ENCODE data around the gene PEMT.

Gene PEMT

GRCh38 chr17:17497845-17498520, 93.5 kb downstream of the PEMT start:
- Mint-ChIP-seq H3K27ac (no peak overlapping the region), H3K4me1 (peaks cover 19% of the 10 kb centered on the region), H3K9me3 (no peaks in the 10 kb centered on the region), H3K27me3 (ENCODE audit: low read depth) (peaks cover 40% of the 10 kb centered on the region), H3K4me3 (peak overlapping the region; percentile 19 to 70 (median 67)), H3K36me3 (ENCODE audit: low read depth) (peaks cover 4% of the 10 kb centered on the region)
- TF ChIP-seq, protein P1, sequence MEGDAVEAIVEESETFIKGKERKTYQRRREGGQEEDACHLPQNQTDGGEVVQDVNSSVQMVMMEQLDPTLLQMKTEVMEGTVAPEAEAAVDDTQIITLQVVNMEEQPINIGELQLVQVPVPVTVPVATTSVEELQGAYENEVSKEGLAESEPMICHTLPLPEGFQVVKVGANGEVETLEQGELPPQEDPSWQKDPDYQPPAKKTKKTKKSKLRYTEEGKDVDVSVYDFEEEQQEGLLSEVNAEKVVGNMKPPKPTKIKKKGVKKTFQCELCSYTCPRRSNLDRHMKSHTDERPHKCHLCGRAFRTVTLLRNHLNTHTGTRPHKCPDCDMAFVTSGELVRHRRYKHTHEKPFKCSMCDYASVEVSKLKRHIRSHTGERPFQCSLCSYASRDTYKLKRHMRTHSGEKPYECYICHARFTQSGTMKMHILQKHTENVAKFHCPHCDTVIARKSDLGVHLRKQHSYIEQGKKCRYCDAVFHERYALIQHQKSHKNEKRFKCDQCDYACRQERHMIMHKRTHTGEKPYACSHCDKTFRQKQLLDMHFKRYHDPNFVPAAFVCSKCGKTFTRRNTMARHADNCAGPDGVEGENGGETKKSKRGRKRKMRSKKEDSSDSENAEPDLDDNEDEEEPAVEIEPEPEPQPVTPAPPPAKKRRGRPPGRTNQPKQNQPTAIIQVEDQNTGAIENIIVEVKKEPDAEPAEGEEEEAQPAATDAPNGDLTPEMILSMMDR (IDR thresholded peaks at IDR 0.05; ENCODE audit: unreplicated experiment in 3 of 3) = no peak

DNA sequence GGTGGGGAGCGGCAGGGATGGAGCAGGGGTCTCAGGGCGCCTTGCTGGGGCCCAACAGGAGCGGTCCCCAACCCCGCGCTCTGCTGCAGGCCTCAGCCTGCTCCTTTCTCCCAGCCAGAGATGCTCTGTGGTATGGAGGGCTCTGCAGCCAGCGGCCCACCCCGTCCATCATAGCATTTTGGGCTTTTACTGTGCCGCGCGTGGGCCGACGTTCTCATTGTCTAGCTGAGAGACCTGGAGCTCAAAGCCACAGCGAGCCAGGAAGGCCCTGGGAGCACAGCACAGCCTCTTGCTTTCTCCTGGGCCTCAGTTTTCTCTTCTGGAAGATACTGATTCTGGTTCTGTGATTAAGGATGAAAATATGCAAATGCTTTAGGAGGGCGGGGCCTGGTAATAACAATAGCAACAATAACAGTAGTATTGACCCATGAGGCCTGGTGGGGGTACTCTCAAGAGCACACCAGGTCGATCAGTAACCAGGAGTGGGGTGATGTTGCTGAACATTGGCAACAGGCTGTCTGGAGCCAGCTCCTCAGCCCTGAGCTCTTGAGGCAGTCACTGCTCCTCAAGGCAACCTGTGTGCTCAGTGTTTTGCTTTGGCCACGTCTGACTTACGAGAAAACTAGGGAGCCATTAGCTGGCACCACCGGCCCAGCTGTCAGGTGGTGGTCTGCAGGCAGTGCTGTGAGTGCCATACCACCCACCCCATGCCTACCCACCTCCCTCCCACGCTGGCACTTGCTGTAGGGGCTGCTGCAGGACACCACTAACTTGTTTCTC, 94.3 kb downstream of the PEMT start:
- peak overlapping the region; percentile 41 to 70 (median 67) for H3K4me3 Mint-ChIP-seq
- peaks cover 40% of the 10 kb centered on the region for H3K27me3 Mint-ChIP-seq (ENCODE audit: low read depth)
- H3K9me3 Mint-ChIP-seq = no peaks in the 10 kb centered on the region

GRCh38 chr17:17496189-17497064, 95.1 kb downstream of the PEMT start, which contains the start of gene RASD1:
RASD1 (minus strand) TSS chr17:17496395; CDS start chr17:17496181, 214 bp downstream.
- Mint-ChIP-seq H3K9me3 (no peaks in the 10 kb centered on the region), H3K36me3 (ENCODE audit: low read depth) (peaks cover 17% of the 10 kb centered on the region), H3K4me1 (peaks cover 19% of the 10 kb centered on the region), H3K4me3 (peak within 1 kb of the TSS; percentile 85 to 88 (median 86)), H3K27me3 (ENCODE audit: low read depth) (peaks cover 39% of the 10 kb centered on the region), H3K27ac (peak within 1 kb of the TSS in 1 of 3 experiments; percentile 1)
- TF ChIP-seq, protein P1 (IDR thresholded peaks at IDR 0.05; ENCODE audit: unreplicated experiment in 3 of 3) = peak; percentile 97 to 98 (median 98)

More for the DNA sequence above, 94.3 kb downstream of the PEMT start:
- Mint-ChIP-seq H3K27ac (no peak overlapping the region), H3K4me1 (peaks cover 19% of the 10 kb centered on the region), H3K36me3 (ENCODE audit: low read depth) (peaks cover 9% of the 10 kb centered on the region)
- TF ChIP-seq, protein P1 (IDR thresholded peaks at IDR 0.05; ENCODE audit: unreplicated experiment in 3 of 3) = no peak

GRCh38 chr17:17495536-17496188, 95.8 kb downstream of the PEMT start:
- H3K4me3 Mint-ChIP-seq = peak overlapping the region; percentile 85 to 88 (median 86)
- peaks cover 24% of the 10 kb centered on the region for H3K4me1 Mint-ChIP-seq
- H3K27ac Mint-ChIP-seq = peak overlapping the region in 1 of 3 experiments; percentile 1
- peaks cover 33% of the 10 kb centered on the region for H3K27me3 Mint-ChIP-seq (ENCODE audit: low read depth)
- TF ChIP-seq, protein P1 (IDR thresholded peaks at IDR 0.05; ENCODE audit: unreplicated experiment in 3 of 3) = no peak
- H3K36me3 Mint-ChIP-seq (ENCODE audit: low read depth) = peaks cover 17% of the 10 kb centered on the region
- no peaks in the 10 kb centered on the region for H3K9me3 Mint-ChIP-seq

GRCh38 chr17:17494870-17495535, 96.5 kb downstream of the PEMT start:
- Mint-ChIP-seq H3K9me3 (no peaks in the 10 kb centered on the region), H3K27ac (peak overlapping the region in 1 of 3 experiments; percentile 1), H3K27me3 (ENCODE audit: low read depth) (peaks cover 28% of the 10 kb centered on the region), H3K4me3 (peak overlapping the region; percentile 85 to 88 (median 86)), H3K4me1 (peaks cover 28% of the 10 kb centered on the region), H3K36me3 (ENCODE audit: low read depth) (peaks cover 17% of the 10 kb centered on the region)
- TF ChIP-seq, protein P1 (IDR thresholded peaks at IDR 0.05; ENCODE audit: unreplicated experiment in 3 of 3) = no peak
